Body of pancreas (tissue), 4 donors: ENCODE measurements around the gene CACNA1C. TPM values are rescaled to one million over a fixed set of nuclear protein-coding genes. Genes with fewer than 3 reads are reported as not detected.

ENCODE experiments used
- ATAC-seq: fragments of 150-250 bp; one replicate; pipeline ENCODE4 v1.9.1; 2016
- DNase-seq, 4 donors: peaks; one replicate each; pipeline ENCODE4 v3.0.0-alpha.2; 2019
- H3K27ac ChIP-seq, 4 donors: fragments of 200-600 bp; sonication (generic); 1 replicate in 3 of 4; 2 replicates in 1 of 4; pipeline versions ENCODE4 v1.5.1 to v1.6.1; 2016 to 2019; ENCODE audit warnings: mild to moderate bottlenecking in 1 of 4, mixed read lengths in 1 of 4, moderate library complexity in 1 of 4
- H3K27me3 ChIP-seq, 2 donors: fragments of 200-600 bp; sonication (generic); one replicate each; pipeline ENCODE4 v1.6.0; 2016; ENCODE audit warnings: mild to moderate bottlenecking in 1 of 2
- H3K36me3 ChIP-seq, 2 donors: fragments of 200-600 bp; sonication (generic); replicated peaks in 1 of 2; 2 replicates each; pipeline ENCODE4 v1.5.1; 2016; ENCODE audit warnings: low read depth in 2 of 2; ENCODE audit not compliant: insufficient read depth in 1 of 2
- H3K4me1 ChIP-seq: fragments of 200-600 bp; sonication (generic); one replicate; pipeline ENCODE4 v1.6.0; 2016
- H3K4me3 ChIP-seq, 2 donors: fragments of 200-600 bp; sonication (generic); 1 replicate in 1 of 2; 2 replicates in 1 of 2; pipeline ENCODE4 v1.5.1; 2016 to 2019
- H3K9me3 ChIP-seq, 3 donors: fragments of 200-600 bp; sonication (generic); 1 replicate in 2 of 3; 2 replicates in 1 of 3; pipeline ENCODE4 v1.5.1; 2016
- POLR2A ChIP-seq, 3 donors: fragments of 450-650 bp; IDR thresholded peaks; one replicate each; pipeline ENCODE4 v1.6.1; 2016; ENCODE audit warnings: antibody characterized with exemption in 3 of 3, mild to moderate bottlenecking in 2 of 3
- WGBS, 2 donors: methylation state at CpG; one replicate each; pipeline ENCODE4 v1.1.5; 2017; 5-methylcytosine and 5-hydroxymethylcytosine counted together
- intact Hi-C: fragments of 100-400 bp; cut with DNase I; formaldehyde crosslinking; loops from one replicate; pipeline ENCODE4 v1.15.1; 2023
- total RNA-seq, 2 donors: library from RNA; depleted of rRNA; stranded (reverse); fragments of >200 nt; gene quantifications; one replicate each; pipeline ENCODE4 v1.1.0, GENCODE V29; 2016
- TF ChIP-seq, protein P1 (sequence below), 7 experiments: fragments of 450-650 bp in 4 of 7; fragments of 200-600 bp in 3 of 7; sonication (generic) in 3 of 7; IDR thresholded peaks; one replicate each; pipeline ENCODE4 v1.5.1; 2016 to 2019; ENCODE audit warnings: antibody characterized with exemption in 7 of 7

The CACNA1C gene
- total RNA-seq, 2 donors from 2014 or later = 2.3 to 4.4 TPM

DNA sequence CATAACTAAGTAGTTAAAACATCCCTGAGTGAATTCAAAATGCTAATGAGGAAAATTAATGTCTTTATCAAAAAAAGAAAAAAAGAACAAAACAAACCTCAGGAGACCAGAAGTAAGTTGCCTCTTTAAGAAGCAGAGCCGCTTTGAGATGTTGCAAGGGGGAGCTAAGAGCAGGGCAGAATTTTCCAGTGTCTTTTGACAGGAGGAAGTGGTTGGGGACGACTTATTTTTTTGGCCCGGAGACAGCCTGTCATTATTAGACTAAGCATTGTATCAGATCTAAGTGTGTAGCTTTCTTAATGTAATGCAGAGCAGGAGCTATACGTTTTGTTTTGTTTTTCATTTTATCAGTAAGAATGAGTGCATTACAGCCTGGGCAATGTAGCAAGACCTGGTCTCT lies 206.6 kb downstream of the CACNA1C start:
- Histone ChIP-seq H3K9me3 (no peaks in the 10 kb centered on the region), H3K4me3 (no peak overlapping the region), H3K36me3 (no peaks in the 10 kb centered on the region), H3K4me1 (no peaks in the 10 kb centered on the region), H3K27ac (no peak overlapping the region), H3K27me3 (no peaks in the 10 kb centered on the region)
- ATAC-seq = no peak
- intact Hi-C loops = no loop called here
- WGBS, 2 donors = 32 to 43% methylated on average over 4 of the region's 4 CpGs
- DNase-seq = no peak
- no peak for TF ChIP-seq POLR2A (IDR thresholded peaks at IDR 0.05)
- TF ChIP-seq, protein P1, sequence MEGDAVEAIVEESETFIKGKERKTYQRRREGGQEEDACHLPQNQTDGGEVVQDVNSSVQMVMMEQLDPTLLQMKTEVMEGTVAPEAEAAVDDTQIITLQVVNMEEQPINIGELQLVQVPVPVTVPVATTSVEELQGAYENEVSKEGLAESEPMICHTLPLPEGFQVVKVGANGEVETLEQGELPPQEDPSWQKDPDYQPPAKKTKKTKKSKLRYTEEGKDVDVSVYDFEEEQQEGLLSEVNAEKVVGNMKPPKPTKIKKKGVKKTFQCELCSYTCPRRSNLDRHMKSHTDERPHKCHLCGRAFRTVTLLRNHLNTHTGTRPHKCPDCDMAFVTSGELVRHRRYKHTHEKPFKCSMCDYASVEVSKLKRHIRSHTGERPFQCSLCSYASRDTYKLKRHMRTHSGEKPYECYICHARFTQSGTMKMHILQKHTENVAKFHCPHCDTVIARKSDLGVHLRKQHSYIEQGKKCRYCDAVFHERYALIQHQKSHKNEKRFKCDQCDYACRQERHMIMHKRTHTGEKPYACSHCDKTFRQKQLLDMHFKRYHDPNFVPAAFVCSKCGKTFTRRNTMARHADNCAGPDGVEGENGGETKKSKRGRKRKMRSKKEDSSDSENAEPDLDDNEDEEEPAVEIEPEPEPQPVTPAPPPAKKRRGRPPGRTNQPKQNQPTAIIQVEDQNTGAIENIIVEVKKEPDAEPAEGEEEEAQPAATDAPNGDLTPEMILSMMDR (IDR thresholded peaks at IDR 0.05) = no peak

DNA sequence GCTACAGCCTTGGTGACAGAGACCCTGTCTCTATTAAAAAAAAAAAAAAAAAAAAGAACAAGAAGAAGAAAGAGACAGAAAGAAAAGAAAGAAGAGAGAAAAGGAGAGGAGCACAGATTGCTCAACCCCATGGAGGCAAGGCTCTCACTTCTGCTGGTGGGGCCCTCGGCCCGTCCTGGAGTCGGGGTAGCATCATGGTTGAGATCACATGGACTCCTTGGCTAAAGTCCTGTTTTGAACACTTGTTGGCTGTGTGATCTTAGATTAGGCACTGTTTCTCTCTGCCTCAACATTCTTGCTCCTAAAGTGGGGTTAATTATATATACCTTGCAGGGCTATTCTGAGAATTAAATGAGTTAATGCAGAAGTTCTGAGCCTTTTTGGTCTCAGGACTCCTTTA lies 207.7 kb downstream of the CACNA1C start:
- TF ChIP-seq POLR2A (IDR thresholded peaks at IDR 0.05) = no peak
- TF ChIP-seq, protein P1 (IDR thresholded peaks at IDR 0.05) = no peak
- DNase-seq = no peak
- Histone ChIP-seq H3K9me3 (no peaks in the 10 kb centered on the region), H3K4me3 (no peak overlapping the region), H3K27ac (no peak overlapping the region), H3K4me1 (no peaks in the 10 kb centered on the region), H3K36me3 (no peaks in the 10 kb centered on the region), H3K27me3 (no peaks in the 10 kb centered on the region)
- intact Hi-C loops = no loop called here
- WGBS, 2 donors = 80 to 83% methylated on average over 3 of the region's 3 CpGs
- ATAC-seq = no peak

DNA sequence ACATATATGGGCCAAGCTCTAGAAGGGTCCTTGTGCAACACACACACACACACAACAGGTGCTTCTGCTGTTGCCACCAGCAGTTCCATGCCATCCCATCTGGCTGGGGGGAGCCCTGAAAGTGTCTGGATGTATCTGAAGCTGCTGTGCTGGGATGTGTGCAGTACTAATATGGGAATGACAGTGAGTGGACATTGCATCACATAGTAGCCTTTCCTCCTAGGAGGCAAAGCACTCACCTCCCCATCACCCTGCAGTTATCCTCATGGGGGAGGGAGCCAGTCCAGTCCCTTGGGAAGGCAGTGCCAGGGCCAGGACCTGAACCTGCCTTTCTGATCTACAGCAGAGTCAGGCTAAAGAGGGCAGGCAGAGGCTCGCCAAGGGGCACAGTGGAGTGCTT lies 208.9 kb downstream of the CACNA1C start:
- 78% methylated on average over 1 of the region's 1 CpG; no CpG with 5 or more reads in 1 of the 2 donors for WGBS, 2 donors
- no peak for DNase-seq
- no peak for TF ChIP-seq POLR2A (IDR thresholded peaks at IDR 0.05)
- TF ChIP-seq, protein P1 (IDR thresholded peaks at IDR 0.05) = no peak
- intact Hi-C loops = no loop called here
- Histone ChIP-seq H3K4me1 (no peaks in the 10 kb centered on the region), H3K27me3 (no peaks in the 10 kb centered on the region), H3K27ac (no peak overlapping the region), H3K4me3 (no peak overlapping the region), H3K36me3 (no peaks in the 10 kb centered on the region), H3K9me3 (no peaks in the 10 kb centered on the region)
- ATAC-seq = no peak

DNA sequence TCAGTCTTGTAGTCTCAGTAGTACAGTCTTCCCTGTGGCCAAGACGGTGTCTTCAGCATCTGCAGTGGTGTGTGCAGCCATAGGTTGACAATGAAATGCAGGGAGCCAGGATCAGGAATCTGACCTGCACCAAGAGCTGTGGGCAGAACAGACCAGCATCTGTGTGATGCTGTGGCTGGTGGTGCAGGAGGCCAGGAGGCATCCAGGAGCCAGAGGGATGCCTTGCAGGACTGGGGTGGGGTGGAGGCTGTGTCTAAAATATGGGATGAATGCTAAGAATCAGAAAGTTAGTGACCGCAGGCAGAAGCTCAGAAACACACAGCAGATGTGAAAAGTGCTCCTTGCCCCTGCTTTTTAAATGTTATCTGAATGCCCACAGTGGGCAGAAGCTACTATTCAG lies 209.7 kb downstream of the CACNA1C start:
- WGBS, 2 donors = 76 to 83% methylated on average over 2 of the region's 2 CpGs
- no peaks in the 10 kb centered on the region for H3K27me3 ChIP-seq
- H3K36me3 ChIP-seq = no peaks in the 10 kb centered on the region
- intact Hi-C loops = no loop called here
- no peak for TF ChIP-seq POLR2A (IDR thresholded peaks at IDR 0.05)
- TF ChIP-seq, protein P1 (IDR thresholded peaks at IDR 0.05) = no peak
- H3K9me3 ChIP-seq = no peaks in the 10 kb centered on the region
- ATAC-seq (no peak), DNase-seq (no peak)
- H3K27ac ChIP-seq = no peak overlapping the region
- H3K4me1 ChIP-seq = no peaks in the 10 kb centered on the region
- H3K4me3 ChIP-seq = no peak overlapping the region

DNA sequence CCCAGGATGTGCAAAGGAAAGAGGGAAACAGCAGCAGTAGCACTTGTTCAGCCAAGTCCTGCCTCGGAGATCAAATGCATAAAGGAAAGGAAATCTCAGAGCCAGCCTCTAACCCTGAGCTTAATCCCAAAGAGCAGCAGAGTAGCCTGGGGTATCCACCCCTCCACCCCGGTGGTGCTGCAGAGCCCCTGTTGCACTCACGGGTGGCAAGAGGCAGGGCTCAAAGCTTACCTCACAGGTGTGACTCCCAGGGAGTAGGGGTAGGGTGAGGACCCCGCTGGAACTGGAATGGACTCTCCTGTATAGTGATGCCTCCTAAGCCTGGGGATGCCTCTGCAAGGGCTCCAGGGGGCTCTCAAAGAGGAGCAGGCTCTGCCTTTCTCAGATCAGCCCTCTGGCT lies 211.1 kb downstream of the CACNA1C start:
- Histone ChIP-seq H3K36me3 (no peaks in the 10 kb centered on the region), H3K9me3 (no peaks in the 10 kb centered on the region), H3K4me3 (no peak overlapping the region), H3K27ac (no peak overlapping the region), H3K27me3 (no peaks in the 10 kb centered on the region), H3K4me1 (no peaks in the 10 kb centered on the region)
- DNase-seq = no peak
- intact Hi-C loops = no loop called here
- TF ChIP-seq, protein P1 (IDR thresholded peaks at IDR 0.05) = no peak
- no peak for TF ChIP-seq POLR2A (IDR thresholded peaks at IDR 0.05)
- WGBS, 2 donors = 60% methylated on average over 3 to 4 of the region's 4 CpGs
- ATAC-seq = no peak
